Panc1 (cell line): ENCODE data around the gene STKLD1.

Experiments used
- POLR2AphosphoS5 ChIP-seq: IDR thresholded peaks from 2 replicates; pipeline ENCODE4 v1.6.1; 2012; ENCODE audit warnings: mild to moderate bottlenecking, low read depth, low read length, moderate library complexity
- TCF7L2 ChIP-seq: IDR thresholded peaks from 2 replicates; pipeline ENCODE4 v1.6.1; 2011; ENCODE audit warnings: mild to moderate bottlenecking, low read depth, low read length, inconsistent platforms
- TF ChIP-seq, protein P1 (sequence below): fragments of 450-650 bp; IDR thresholded peaks from 2 replicates; pipeline ENCODE4 v1.5.1; 2017; ENCODE audit warnings: mild to moderate bottlenecking
- TF ChIP-seq, protein P2 (sequence below), 2 experiments: IDR thresholded peaks; 2 replicates each; pipeline ENCODE4 v1.6.1; 2011 to 2012; ENCODE audit warnings: low read depth in 2 of 2, control low read depth in 1 of 2, low read length in 1 of 2, mild to moderate bottlenecking in 1 of 2, moderate library complexity in 1 of 2; ENCODE audit not compliant: insufficient read depth in 1 of 2

DNA sequence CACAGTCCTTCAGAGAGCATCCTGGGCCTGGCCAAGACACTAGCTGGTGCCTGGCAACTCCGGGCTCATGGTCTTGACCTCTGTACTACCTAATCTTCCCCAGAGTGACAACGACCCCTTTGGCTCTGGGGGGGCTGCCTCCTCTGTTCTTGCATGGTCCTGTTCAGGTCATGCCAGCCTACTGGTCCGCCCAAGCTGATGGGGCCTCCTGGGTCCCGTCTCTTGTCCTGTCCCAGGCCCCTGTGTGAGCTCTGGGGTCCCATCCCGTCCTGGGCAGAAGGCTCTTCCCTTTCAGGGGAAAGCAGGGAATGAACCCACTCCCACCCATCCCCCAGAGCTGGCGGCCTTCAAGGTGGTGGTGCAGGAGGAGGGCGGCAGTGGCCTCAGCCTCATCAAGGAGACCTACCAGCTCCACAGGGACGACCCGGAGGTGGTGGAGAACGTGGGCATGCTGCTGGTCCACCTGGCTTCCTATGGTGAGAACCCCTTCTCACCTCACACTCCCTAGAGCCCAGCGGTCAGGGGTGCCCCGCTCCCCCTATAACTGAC lies 28.4 kb downstream of the STKLD1 start:
- TF ChIP-seq, protein P1, sequence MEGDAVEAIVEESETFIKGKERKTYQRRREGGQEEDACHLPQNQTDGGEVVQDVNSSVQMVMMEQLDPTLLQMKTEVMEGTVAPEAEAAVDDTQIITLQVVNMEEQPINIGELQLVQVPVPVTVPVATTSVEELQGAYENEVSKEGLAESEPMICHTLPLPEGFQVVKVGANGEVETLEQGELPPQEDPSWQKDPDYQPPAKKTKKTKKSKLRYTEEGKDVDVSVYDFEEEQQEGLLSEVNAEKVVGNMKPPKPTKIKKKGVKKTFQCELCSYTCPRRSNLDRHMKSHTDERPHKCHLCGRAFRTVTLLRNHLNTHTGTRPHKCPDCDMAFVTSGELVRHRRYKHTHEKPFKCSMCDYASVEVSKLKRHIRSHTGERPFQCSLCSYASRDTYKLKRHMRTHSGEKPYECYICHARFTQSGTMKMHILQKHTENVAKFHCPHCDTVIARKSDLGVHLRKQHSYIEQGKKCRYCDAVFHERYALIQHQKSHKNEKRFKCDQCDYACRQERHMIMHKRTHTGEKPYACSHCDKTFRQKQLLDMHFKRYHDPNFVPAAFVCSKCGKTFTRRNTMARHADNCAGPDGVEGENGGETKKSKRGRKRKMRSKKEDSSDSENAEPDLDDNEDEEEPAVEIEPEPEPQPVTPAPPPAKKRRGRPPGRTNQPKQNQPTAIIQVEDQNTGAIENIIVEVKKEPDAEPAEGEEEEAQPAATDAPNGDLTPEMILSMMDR: no peak
- no peak for TF ChIP-seq POLR2AphosphoS5
- TF ChIP-seq, protein P2, sequence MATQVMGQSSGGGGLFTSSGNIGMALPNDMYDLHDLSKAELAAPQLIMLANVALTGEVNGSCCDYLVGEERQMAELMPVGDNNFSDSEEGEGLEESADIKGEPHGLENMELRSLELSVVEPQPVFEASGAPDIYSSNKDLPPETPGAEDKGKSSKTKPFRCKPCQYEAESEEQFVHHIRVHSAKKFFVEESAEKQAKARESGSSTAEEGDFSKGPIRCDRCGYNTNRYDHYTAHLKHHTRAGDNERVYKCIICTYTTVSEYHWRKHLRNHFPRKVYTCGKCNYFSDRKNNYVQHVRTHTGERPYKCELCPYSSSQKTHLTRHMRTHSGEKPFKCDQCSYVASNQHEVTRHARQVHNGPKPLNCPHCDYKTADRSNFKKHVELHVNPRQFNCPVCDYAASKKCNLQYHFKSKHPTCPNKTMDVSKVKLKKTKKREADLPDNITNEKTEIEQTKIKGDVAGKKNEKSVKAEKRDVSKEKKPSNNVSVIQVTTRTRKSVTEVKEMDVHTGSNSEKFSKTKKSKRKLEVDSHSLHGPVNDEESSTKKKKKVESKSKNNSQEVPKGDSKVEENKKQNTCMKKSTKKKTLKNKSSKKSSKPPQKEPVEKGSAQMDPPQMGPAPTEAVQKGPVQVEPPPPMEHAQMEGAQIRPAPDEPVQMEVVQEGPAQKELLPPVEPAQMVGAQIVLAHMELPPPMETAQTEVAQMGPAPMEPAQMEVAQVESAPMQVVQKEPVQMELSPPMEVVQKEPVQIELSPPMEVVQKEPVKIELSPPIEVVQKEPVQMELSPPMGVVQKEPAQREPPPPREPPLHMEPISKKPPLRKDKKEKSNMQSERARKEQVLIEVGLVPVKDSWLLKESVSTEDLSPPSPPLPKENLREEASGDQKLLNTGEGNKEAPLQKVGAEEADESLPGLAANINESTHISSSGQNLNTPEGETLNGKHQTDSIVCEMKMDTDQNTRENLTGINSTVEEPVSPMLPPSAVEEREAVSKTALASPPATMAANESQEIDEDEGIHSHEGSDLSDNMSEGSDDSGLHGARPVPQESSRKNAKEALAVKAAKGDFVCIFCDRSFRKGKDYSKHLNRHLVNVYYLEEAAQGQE (IDR thresholded peaks at IDR 0.05; ENCODE audit: insufficient read depth in 1 of 2, low read depth in 2 of 2, low read length in 1 of 2): no peak
- no peak for TF ChIP-seq TCF7L2
